ENCODE results near the gene SSNA1. TPM values are rescaled to one million over a fixed set of nuclear protein-coding genes. Genes with fewer than 3 reads are reported as not detected.

SSNA1 gene
- total RNA-seq, 1 donor from 2014 or later, result 97.9 TPM

- Histone ChIP-seq H3K27me3 (ENCODE audit: control insufficient read depth, insufficient read depth, low read length) (no peaks in the 10 kb centered on the region), H3K36me3 (ENCODE audit: control insufficient read depth, insufficient read depth, low read length) (peaks cover 25% of the 10 kb centered on the region), H3K4me3 (ENCODE audit: low read depth, low read length) (peak overlapping the region; percentile 55)
- no peak for DNase-seq (ENCODE audit: low read depth)
- TF ChIP-seq CTCF (IDR thresholded peaks at IDR 0.05; ENCODE audit: insufficient read depth, low read length, severe bottlenecking), result no peak
- no peak for FAIRE-seq
Measured at GRCh38 chr9:137189297-137190295, 1.1 kb downstream of the SSNA1 start.

GRCh38 chr9:137190315-137190856 lies 1.9 kb downstream of the SSNA1 start:
- H3K27me3 ChIP-seq (ENCODE audit: control insufficient read depth, insufficient read depth, low read length), result no peaks in the 10 kb centered on the region
- peak; percentile 29 for TF ChIP-seq CTCF (IDR thresholded peaks at IDR 0.05; ENCODE audit: insufficient read depth, low read length, severe bottlenecking)
- FAIRE-seq, result no peak
- H3K4me3 ChIP-seq (ENCODE audit: low read depth, low read length), result no peak overlapping the region
- no peak for DNase-seq (ENCODE audit: low read depth)
- H3K36me3 ChIP-seq (ENCODE audit: control insufficient read depth, insufficient read depth, low read length), result peaks cover 21% of the 10 kb centered on the region

- Histone ChIP-seq H3K27me3 (ENCODE audit: control insufficient read depth, insufficient read depth, low read length) (no peaks in the 10 kb centered on the region), H3K36me3 (ENCODE audit: control insufficient read depth, insufficient read depth, low read length) (peaks cover 17% of the 10 kb centered on the region), H3K4me3 (ENCODE audit: low read depth, low read length) (no peak overlapping the region)
- DNase-seq (ENCODE audit: low read depth) (no peak), FAIRE-seq (no peak)
- no peak for TF ChIP-seq CTCF (IDR thresholded peaks at IDR 0.05; ENCODE audit: insufficient read depth, low read length, severe bottlenecking)
Measured at GRCh38 chr9:137191245-137191644, 2.8 kb downstream of the SSNA1 start.

GRCh38 chr9:137191691-137192447 lies 3.4 kb downstream of the SSNA1 start:
- DNase-seq (ENCODE audit: low read depth) (no peak), FAIRE-seq (no peak)
- Histone ChIP-seq H3K27me3 (ENCODE audit: control insufficient read depth, insufficient read depth, low read length) (no peaks in the 10 kb centered on the region), H3K4me3 (ENCODE audit: low read depth, low read length) (no peak overlapping the region), H3K36me3 (ENCODE audit: control insufficient read depth, insufficient read depth, low read length) (peaks cover 17% of the 10 kb centered on the region)
- TF ChIP-seq CTCF (IDR thresholded peaks at IDR 0.05; ENCODE audit: insufficient read depth, low read length, severe bottlenecking), result no peak

- DNase-seq (ENCODE audit: low read depth) (no peak), FAIRE-seq (no peak)
- peaks cover 13% of the 10 kb centered on the region for H3K36me3 ChIP-seq (ENCODE audit: control insufficient read depth, insufficient read depth, low read length)
- H3K4me3 ChIP-seq (ENCODE audit: low read depth, low read length), result no peak overlapping the region
- no peak for TF ChIP-seq CTCF (IDR thresholded peaks at IDR 0.05; ENCODE audit: insufficient read depth, low read length, severe bottlenecking)
- H3K27me3 ChIP-seq (ENCODE audit: control insufficient read depth, insufficient read depth, low read length), result no peaks in the 10 kb centered on the region
Measured at GRCh38 chr9:137192448-137192780, 3.9 kb downstream of the SSNA1 start.
